Thyroid gland (tissue), 4 donors: ENCODE results near the gene CARF.

Source experiments
- CTCF ChIP-seq, 6 experiments: fragments of 200-600 bp in 3 of 6; fragments of 450-650 bp in 3 of 6; sonication (generic) in 3 of 6; IDR thresholded peaks; one replicate each; pipeline ENCODE4 v1.5.1; 2016 to 2019; ENCODE audit warnings: antibody characterized with exemption in 6 of 6, mild to moderate bottlenecking in 2 of 6, inconsistent platforms in 1 of 6, moderate library complexity in 1 of 6
- POLR2A ChIP-seq, 2 donors: fragments of 450-650 bp; IDR thresholded peaks; one replicate each; pipeline ENCODE4 v1.6.1; 2017; ENCODE audit warnings: antibody characterized with exemption in 2 of 2, mild to moderate bottlenecking in 2 of 2, moderate library complexity in 1 of 2

GRCh38 chr2:202950592-202950991, 38.5 kb downstream of the CARF start:
- no peak for TF ChIP-seq POLR2A (IDR thresholded peaks at IDR 0.05)
- no peak for TF ChIP-seq CTCF (IDR thresholded peaks at IDR 0.05)
